Neuronal stem cell (in vitro differentiated cells): ENCODE results near the gene SULF2. TPM values are rescaled to one million over a fixed set of nuclear protein-coding genes. Genes with fewer than 3 reads are reported as not detected.

Experiments
- DNase-seq: peaks from one replicate; pipeline ENCODE4 v3.0.0-alpha.2; 2013; ENCODE audit warnings: low spot score
- H2AFZ ChIP-seq: one replicate; pipeline ENCODE4 v1.6.1; 2013; ENCODE audit warnings: mild to moderate bottlenecking, low read length, inconsistent platforms
- H2AK5ac ChIP-seq: 2 replicates; pipeline ENCODE4 v1.6.1; 2013; ENCODE audit warnings: low read depth, mild to moderate bottlenecking, inconsistent platforms, low read length, moderate library complexity, mixed read lengths
- H2BK120ac ChIP-seq: 2 replicates; pipeline ENCODE4 v1.6.1; 2013; ENCODE audit warnings: low read depth, mild to moderate bottlenecking, inconsistent platforms, low read length, moderate library complexity, mixed read lengths
- H2BK12ac ChIP-seq: one replicate; pipeline ENCODE4 v1.6.1; 2013; ENCODE audit warnings: low read length, inconsistent platforms
- H2BK15ac ChIP-seq: 2 replicates; pipeline ENCODE4 v1.6.1; 2013; ENCODE audit warnings: mild to moderate bottlenecking, low read length, inconsistent platforms, mixed read lengths
- H2BK5ac ChIP-seq: one replicate; pipeline ENCODE4 v1.6.1; 2013; ENCODE audit warnings: inconsistent platforms, mild to moderate bottlenecking, low read length, moderate library complexity
- H3K14ac ChIP-seq: one replicate; pipeline ENCODE4 v1.6.1; 2013; ENCODE audit warnings: low read length, inconsistent platforms
- H3K18ac ChIP-seq: 2 replicates; pipeline ENCODE4 v1.6.1; 2013; ENCODE audit warnings: low read length, inconsistent platforms
- H3K23ac ChIP-seq: 2 replicates; pipeline ENCODE4 v1.6.1; 2013; ENCODE audit warnings: low read depth, mild to moderate bottlenecking, mixed read lengths, low read length, inconsistent platforms; ENCODE audit not compliant: poor library complexity
- H3K27ac ChIP-seq: replicated peaks from 3 replicates; pipeline ENCODE4 v1.5.1; 2013; ENCODE audit warnings: low read length, inconsistent platforms
- H3K27me3 ChIP-seq, 3 experiments: 2 replicates each; pipeline ENCODE4 v1.6.1; 2013; ENCODE audit warnings: low read length in 3 of 3, mild to moderate bottlenecking in 2 of 3, inconsistent platforms in 1 of 3, low read depth in 1 of 3, mixed read lengths in 1 of 3, moderate library complexity in 1 of 3; ENCODE audit not compliant: control insufficient read depth in 3 of 3, insufficient read depth in 3 of 3
- H3K36me3 ChIP-seq, 2 donors: replicated peaks in 1 of 2; 2 replicates each; pipeline ENCODE4 v1.6.1; 2013; ENCODE audit warnings: low read length in 2 of 2; ENCODE audit not compliant: control insufficient read depth in 2 of 2, insufficient read depth in 2 of 2
- H3K4ac ChIP-seq: 2 replicates; pipeline ENCODE4 v1.6.1; 2013; ENCODE audit warnings: inconsistent platforms, mild to moderate bottlenecking, low read length, moderate library complexity
- H3K4me1 ChIP-seq, 2 donors: 1 replicate in 1 of 2; 2 replicates in 1 of 2; pipeline ENCODE4 v1.6.1; 2013; ENCODE audit warnings: low read length in 2 of 2, low read depth in 1 of 2; ENCODE audit not compliant: control insufficient read depth in 2 of 2, insufficient read depth in 1 of 2
- H3K4me2 ChIP-seq: one replicate; pipeline ENCODE4 v1.6.1; 2013; ENCODE audit warnings: mild to moderate bottlenecking, low read length, inconsistent platforms; ENCODE audit not compliant: insufficient read depth, poor library complexity, severe bottlenecking
- H3K4me3 ChIP-seq, 2 donors: 2 replicates each; pipeline ENCODE4 v1.5.1; 2013; ENCODE audit warnings: low read length in 2 of 2, mild to moderate bottlenecking in 2 of 2, inconsistent platforms in 1 of 2, moderate library complexity in 1 of 2
- H3K79me1 ChIP-seq: one replicate; pipeline ENCODE4 v1.6.1; 2013; ENCODE audit warnings: low read depth, mild to moderate bottlenecking, inconsistent platforms, low read length, moderate library complexity
- H3K9ac ChIP-seq: one replicate; pipeline ENCODE4 v1.6.1; 2013; ENCODE audit warnings: mild to moderate bottlenecking, low read depth, low read length, inconsistent platforms; ENCODE audit not compliant: poor library complexity
- H3K9me3 ChIP-seq, 2 donors: replicated peaks in 1 of 2; 2 replicates each; pipeline versions ENCODE3 to v1.6.1; 2013; ENCODE audit warnings: low read length in 2 of 2, mild to moderate bottlenecking in 2 of 2, inconsistent platforms in 1 of 2, low read depth in 1 of 2, mixed read lengths in 1 of 2, moderate library complexity in 1 of 2; ENCODE audit not compliant: control insufficient read depth in 2 of 2, insufficient read depth in 1 of 2
- H4K8ac ChIP-seq: one replicate; pipeline ENCODE4 v1.6.1; 2013; ENCODE audit warnings: low read depth, mild to moderate bottlenecking, inconsistent platforms, low read length, moderate library complexity
- H4K91ac ChIP-seq: one replicate; pipeline ENCODE4 v1.6.1; 2013; ENCODE audit warnings: low read length, low read depth, mild to moderate bottlenecking, inconsistent platforms; ENCODE audit not compliant: poor library complexity
- WGBS, 2 donors: extraction: QIAGEN DNeasy Blood & Tissue Kit; methylation state at CpG; one replicate each; pipeline ENCODE4 v1.1.7; 2013; ENCODE audit warnings: missing lambda C conversion rate in 2 of 2, mixed read lengths in 1 of 2; ENCODE audit not compliant: insufficient read length in 2 of 2, insufficient replicate concordance in 1 of 2; ENCODE audit errors: extremely low coverage in 2 of 2; 5-methylcytosine and 5-hydroxymethylcytosine counted together
- small RNA-seq: library from polyadenylated mRNA; stranded (forward); fragments of <200 nt; extraction: miRNeasy Mini kit (QIAGEN cat#:217004); gene quantifications from one replicate; pipeline ENCODE3, GENCODE V24; 2013; ENCODE audit not compliant: insufficient read depth

SULF2 gene

GRCh38 chr20:47610945-47611250 is 174.4 kb downstream of the SULF2 start:
- no peak for DNase-seq
- no peak overlapping the region for H2AK5ac ChIP-seq
- no peaks in the 10 kb centered on the region for H3K9me3 ChIP-seq
- no peaks in the 10 kb centered on the region for H3K4me1 ChIP-seq
- peaks cover 0 to 7% of the 10 kb centered on the region in 2 donors for H3K36me3 ChIP-seq
- no peak overlapping the region for H3K4me2 ChIP-seq
- H3K18ac ChIP-seq: no peak overlapping the region
- no peak overlapping the region for H2BK12ac ChIP-seq
- no peak overlapping the region for H2BK120ac ChIP-seq
- H2AFZ ChIP-seq: no peak overlapping the region
- peaks cover 3% of the 10 kb centered on the region for H3K79me1 ChIP-seq
- H4K91ac ChIP-seq: no peak overlapping the region
- H3K23ac ChIP-seq: no peak overlapping the region
- no peak overlapping the region for H4K8ac ChIP-seq
- no peak overlapping the region for H3K14ac ChIP-seq
- no peak overlapping the region for H2BK5ac ChIP-seq
- no peak overlapping the region for H3K4me3 ChIP-seq
- no peak overlapping the region for H3K4ac ChIP-seq
- H3K9ac ChIP-seq: no peak overlapping the region
- H2BK15ac ChIP-seq: no peak overlapping the region
- H3K27ac ChIP-seq: no peak overlapping the region
- no peaks in the 10 kb centered on the region for H3K27me3 ChIP-seq

GRCh38 chr20:47610247-47610944 is 174.9 kb downstream of the SULF2 start:
- Histone ChIP-seq H3K4ac (no peak overlapping the region), H3K79me1 (peaks cover 3% of the 10 kb centered on the region), H3K27ac (no peak overlapping the region), H2BK120ac (no peak overlapping the region), H3K9ac (no peak overlapping the region), H3K18ac (no peak overlapping the region), H3K4me3 (no peak overlapping the region), H3K23ac (no peak overlapping the region), H2AFZ (no peak overlapping the region), H3K14ac (no peak overlapping the region), H4K8ac (no peak overlapping the region), H2AK5ac (no peak overlapping the region), H3K27me3 (no peaks in the 10 kb centered on the region), H3K36me3 (peaks cover 0 to 7% of the 10 kb centered on the region in 2 donors), H2BK12ac (no peak overlapping the region), H3K9me3 (no peaks in the 10 kb centered on the region), H2BK5ac (no peak overlapping the region), H3K4me1 (no peaks in the 10 kb centered on the region), H2BK15ac (no peak overlapping the region), H4K91ac (no peak overlapping the region), H3K4me2 (no peak overlapping the region)
- no CpG with 5 or more reads among the region's 6 CpGs for WGBS, 2 donors
- DNase-seq: no peak

GRCh38 chr20:47609001-47609400 is 176.3 kb downstream of the SULF2 start:
- no peak overlapping the region for H3K4me2 ChIP-seq
- no peak overlapping the region for H4K91ac ChIP-seq
- WGBS, 2 donors: no CpG with 5 or more reads among the region's 5 CpGs

More at GRCh38 chr20:47609001-47609400, 176.3 kb downstream of the SULF2 start:
- no peak overlapping the region for H2BK120ac ChIP-seq
- no peak overlapping the region for H3K18ac ChIP-seq
- peaks cover 0 to 7% of the 10 kb centered on the region in 2 donors for H3K36me3 ChIP-seq
- no peak overlapping the region for H2AK5ac ChIP-seq
- H2BK5ac ChIP-seq: no peak overlapping the region
- no peak overlapping the region for H2BK12ac ChIP-seq
- H2BK15ac ChIP-seq: no peak overlapping the region
- H3K27ac ChIP-seq: no peak overlapping the region
- H3K9me3 ChIP-seq: peaks cover 0 to 4% of the 10 kb centered on the region in 2 donors
- no peak for DNase-seq
- no peak overlapping the region for H3K4me3 ChIP-seq
- H3K27me3 ChIP-seq: no peaks in the 10 kb centered on the region
- H4K8ac ChIP-seq: no peak overlapping the region
- H3K14ac ChIP-seq: no peak overlapping the region
- H3K79me1 ChIP-seq: peaks cover 3% of the 10 kb centered on the region
- H3K9ac ChIP-seq: no peak overlapping the region
- no peak overlapping the region for H3K4ac ChIP-seq
- H3K4me1 ChIP-seq: no peaks in the 10 kb centered on the region
- H2AFZ ChIP-seq: no peak overlapping the region
- no peak overlapping the region for H3K23ac ChIP-seq

Small RNAs within 50 kb of the gene (small RNA-seq; reads per million reads assigned to genes)
- gene RNU7-173P: not detected
